HG02970 (cell line): ENCODE data around the gene FOXK2.

Experiments
- ATAC-seq: cut with Tn5 transposase; IDR thresholded peaks from one replicate; pipeline ENCODE4 v1.9.1; 2021; ENCODE audit warnings: mild to moderate bottlenecking, moderate library complexity, moderate number of reproducible peaks; ENCODE audit not compliant: unreplicated experiment, low FRiP score

The FOXK2 gene

DNA sequence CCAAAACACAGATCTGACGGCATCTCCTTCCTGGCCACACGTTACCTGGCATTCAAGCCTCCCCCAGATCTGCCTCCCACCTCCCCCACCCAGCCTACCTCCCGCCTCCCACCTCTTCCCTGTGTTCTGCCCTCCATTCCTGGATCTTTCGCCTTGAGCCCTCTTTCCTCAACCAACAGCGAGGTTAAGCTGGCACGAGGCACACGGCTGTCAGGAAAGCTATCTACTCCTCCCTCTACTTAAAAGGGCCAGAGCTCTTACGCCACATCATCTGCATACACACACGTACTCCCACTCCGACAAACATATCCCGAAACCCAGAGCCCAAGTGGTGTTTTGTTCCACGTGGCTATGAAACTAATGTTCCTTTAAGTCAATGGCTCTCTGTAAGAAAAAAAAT lies 110.7 kb downstream of the FOXK2 start:
- no peak for ATAC-seq

- ATAC-seq, result no peak
Observed at GRCh38 chr17:82631544-82631943, 112.0 kb downstream of the FOXK2 start.

- no peak for ATAC-seq
Observed at GRCh38 chr17:82632451-82632850, 112.9 kb downstream of the FOXK2 start.

DNA sequence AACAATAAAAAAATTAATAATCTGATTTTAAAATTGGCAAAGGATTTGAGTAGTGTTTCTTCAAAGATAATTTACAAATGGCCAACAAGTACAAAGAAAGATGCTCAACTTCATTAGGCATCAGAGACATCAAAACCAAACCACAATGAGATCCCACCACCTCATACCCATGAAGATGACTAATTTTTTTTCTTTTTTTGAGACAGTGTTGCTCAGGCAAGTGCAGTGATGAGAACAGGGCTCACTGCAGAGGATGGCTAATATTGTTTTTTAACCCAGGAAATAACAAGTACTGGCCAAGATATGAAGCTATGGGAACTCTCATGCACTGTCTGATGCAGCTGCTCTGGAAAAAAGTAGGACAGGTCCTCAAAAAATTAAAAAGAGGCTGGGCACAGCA lies 113.8 kb downstream of the FOXK2 start:
- ATAC-seq, result no peak

GRCh38 chr17:82636626-82637598 lies 117.4 kb downstream of the FOXK2 start:
- ATAC-seq, result no peak

GRCh38 chr17:82638183-82638773 lies 118.7 kb downstream of the FOXK2 start:
- no peak for ATAC-seq

DNA sequence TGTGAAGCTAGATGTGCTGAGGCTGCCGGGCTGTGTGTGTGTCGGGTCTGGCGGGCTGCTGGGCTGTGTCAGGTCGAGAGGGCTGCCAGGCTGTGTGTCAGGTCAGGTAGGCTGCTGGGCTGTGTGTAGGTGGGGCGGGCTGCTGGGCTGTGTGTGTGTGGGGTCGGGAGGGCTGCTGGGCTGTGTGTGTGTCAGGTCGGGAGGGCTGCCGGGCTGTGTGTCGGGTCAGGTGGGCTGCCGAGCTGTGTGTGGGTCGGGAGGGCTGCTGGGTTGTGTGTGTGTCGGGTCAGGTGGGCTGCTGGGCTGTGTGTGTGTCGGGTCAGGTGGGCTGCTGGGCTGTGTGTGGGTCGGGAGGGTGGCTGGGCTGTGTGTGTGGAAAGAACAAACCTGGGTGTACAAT lies 120.1 kb downstream of the FOXK2 start:
- no peak for ATAC-seq

- ATAC-seq, result no peak
Observed at GRCh38 chr17:82640036-82640435, 120.5 kb downstream of the FOXK2 start.

- no peak for ATAC-seq
Observed at GRCh38 chr17:82642022-82642421, 122.5 kb downstream of the FOXK2 start.

GRCh38 chr17:82644148-82644547 lies 124.6 kb downstream of the FOXK2 start:
- ATAC-seq, result no peak

DNA sequence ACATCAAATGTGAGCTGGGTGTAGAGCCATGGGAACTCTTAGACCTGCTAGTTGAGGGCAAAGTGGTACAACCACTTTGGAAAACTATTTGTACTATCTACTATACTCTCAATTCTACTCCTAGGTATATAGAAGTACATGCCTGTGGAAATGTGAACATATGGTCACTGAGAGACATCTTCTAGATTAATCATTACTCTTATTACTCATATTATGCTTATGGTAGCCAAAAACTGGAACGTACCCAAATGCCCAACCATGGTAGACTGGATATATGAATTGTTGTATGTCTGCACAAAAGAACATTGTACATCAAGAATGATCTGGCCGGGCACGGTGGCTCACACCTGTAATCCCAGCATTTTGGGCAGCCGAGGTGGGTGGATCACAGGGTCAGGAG lies 126.0 kb downstream of the FOXK2 start:
- ATAC-seq, result no peak

DNA sequence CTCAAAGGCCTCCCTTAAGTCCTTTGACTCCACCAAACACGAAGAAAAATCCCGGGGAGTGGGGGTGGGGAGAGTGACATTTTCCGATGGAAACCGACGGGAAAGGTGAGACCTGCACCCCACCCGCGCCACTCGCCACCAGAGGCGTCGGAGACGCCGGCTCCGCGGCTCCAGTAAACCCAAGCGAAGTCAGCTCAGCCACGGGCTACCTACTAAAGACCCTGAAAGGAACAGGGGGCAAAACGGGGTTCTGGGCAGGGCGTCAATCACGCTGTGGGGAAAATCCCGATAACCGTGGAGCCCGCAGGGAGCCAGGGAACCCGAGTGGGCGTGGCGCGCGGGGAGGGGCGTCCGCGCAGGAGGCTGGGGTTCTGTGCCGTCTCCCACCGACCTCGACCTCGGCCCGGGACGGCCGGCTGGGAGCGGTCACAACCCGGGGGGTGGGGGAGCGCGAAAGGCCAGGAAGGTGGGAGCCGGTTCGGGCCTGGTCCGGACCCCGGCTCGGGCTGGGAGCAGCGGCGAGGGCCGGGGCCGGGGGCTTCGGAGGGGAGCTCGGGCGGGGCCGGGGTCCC lies 128.1 kb downstream of the FOXK2 start:
- peak; percentile 24 for ATAC-seq

- peak; percentile 85 for ATAC-seq
Observed at GRCh38 chr17:82648165-82648668, 128.7 kb downstream of the FOXK2 start, which contains the start of gene WDR45B. WDR45B (minus strand) TSS chr17:82648444; CDS start chr17:82648340, 104 bp downstream.

DNA sequence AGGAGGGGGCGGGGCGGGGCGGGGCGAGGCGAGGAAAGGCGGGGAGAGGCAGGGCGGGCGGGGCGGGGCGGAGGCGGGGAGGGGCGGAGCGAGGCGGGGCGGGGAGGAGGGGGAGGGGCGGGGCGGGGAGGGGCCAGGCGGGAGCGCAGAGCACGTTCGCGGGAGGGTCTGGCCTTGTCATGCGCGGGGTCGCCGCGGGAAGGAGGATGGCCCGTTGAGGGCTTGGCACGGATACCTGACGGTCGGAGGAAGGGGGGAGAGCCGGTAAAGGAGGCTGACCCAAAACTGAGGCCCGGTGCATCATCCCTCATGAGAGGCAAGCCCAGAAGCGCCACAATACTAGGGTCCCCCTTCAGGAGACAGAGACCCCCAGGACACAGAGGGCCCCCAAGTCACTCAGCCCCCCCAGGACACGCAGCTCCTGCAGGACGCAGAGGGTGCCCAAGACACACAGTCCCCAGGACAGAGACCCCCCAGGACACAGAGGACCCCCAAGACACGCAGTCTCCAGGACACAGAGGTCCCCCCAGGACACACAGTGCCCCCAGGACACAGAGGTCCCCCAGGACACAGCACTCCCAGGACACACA lies 129.3 kb downstream of the FOXK2 start:
- ATAC-seq, result no peak

- no peak for ATAC-seq
Observed at GRCh38 chr17:82649501-82650261, 130.1 kb downstream of the FOXK2 start.

- no peak for ATAC-seq
Observed at GRCh38 chr17:82650723-82651122, 131.2 kb downstream of the FOXK2 start.

GRCh38 chr17:82653651-82654528 lies 134.4 kb downstream of the FOXK2 start:
- no peak for ATAC-seq
